T-helper 1 cell treated with Interleukin-12 subunit alpha and Interleukin-12 subunit beta and Interleukin-4 antibody, amounts not matched to agents 30 ng/mL and 1 ng/mL, for 36 hours (primary cell): ENCODE results near the gene ETS1. TPM values are rescaled to one million over a fixed set of nuclear protein-coding genes. Genes with fewer than 3 reads are reported as not detected.

ENCODE experiments used
- intact Hi-C: fragments of 100-400 bp; cut with micrococcal nuclease; formaldehyde crosslinking; loops from one replicate; pipeline ENCODE4 v1.15.1; 2024
- total RNA-seq: library from RNA; stranded (reverse); gene quantifications from 2 replicates; pipeline ENCODE4 v1.2.3, GENCODE V29; 2022

Gene ETS1
- total RNA-seq, 1 donor from 2014 or later = 762 TPM

GRCh38 chr11:128572965-128573364 is 14.4 kb downstream of the ETS1 start:
- intact Hi-C loops = no loop called here

GRCh38 chr11:128570632-128571031 is 16.7 kb downstream of the ETS1 start:
- intact Hi-C loops = no loop called here

GRCh38 chr11:128569291-128569690 is 18.1 kb downstream of the ETS1 start:
- intact Hi-C loops = no loop called here

- intact Hi-C loops = no loop called here
Observed at GRCh38 chr11:128568166-128568778, 19.1 kb downstream of the ETS1 start.

GRCh38 chr11:128567130-128567529 is 20.2 kb downstream of the ETS1 start:
- intact Hi-C loops = no loop called here

GRCh38 chr11:128565881-128566280 is 21.5 kb downstream of the ETS1 start:
- intact Hi-C loops = no loop called here

GRCh38 chr11:128564642-128565245 is 22.6 kb downstream of the ETS1 start:
- intact Hi-C loops = no loop called here

- intact Hi-C loops = no loop called here
Observed at GRCh38 chr11:128563942-128564641, 23.3 kb downstream of the ETS1 start.

- intact Hi-C loops = no loop called here
Observed at GRCh38 chr11:128563308-128563707, 24.1 kb downstream of the ETS1 start.

- intact Hi-C loops = no loop called here
Observed at GRCh38 chr11:128559496-128560103, 27.8 kb downstream of the ETS1 start.

GRCh38 chr11:128555606-128556005 is 31.8 kb downstream of the ETS1 start:
- intact Hi-C loops = no loop called here

GRCh38 chr11:128553662-128554362 is 33.5 kb downstream of the ETS1 start:
- intact Hi-C loops = no loop called here

GRCh38 chr11:128552783-128553661 is 34.3 kb downstream of the ETS1 start:
- intact Hi-C loops = no loop called here

GRCh38 chr11:128551611-128552335 is 35.6 kb downstream of the ETS1 start:
- intact Hi-C loops = loop anchor here (1.0 to 2.0 kb wide), 4 partner anchors 26 to 262 kb away; no protein-coding TSS in a partner anchor

- intact Hi-C loops = loop anchor here (1.0 to 2.0 kb wide), 4 partner anchors 26 to 262 kb away; no protein-coding TSS in a partner anchor
Observed at GRCh38 chr11:128551058-128551457, 36.3 kb downstream of the ETS1 start.

- intact Hi-C loops = loop anchor here (2.0 kb wide), 1 partner anchor 80 kb away; no protein-coding TSS in a partner anchor
Observed at GRCh38 chr11:128550261-128550821, 37.0 kb downstream of the ETS1 start.

GRCh38 chr11:128549256-128549944 is 38.0 kb downstream of the ETS1 start:
- intact Hi-C loops = loop anchor here (5.0 kb wide), 1 partner anchor 63 kb away; no protein-coding TSS in a partner anchor

- intact Hi-C loops = loop anchor here (1.0 to 5.0 kb wide), 2 partner anchors 22 to 64 kb away; no protein-coding TSS in a partner anchor
Observed at GRCh38 chr11:128548649-128549255, 38.6 kb downstream of the ETS1 start.
